Measurements from ENCODE around the gene ATG16L1.

DNA sequence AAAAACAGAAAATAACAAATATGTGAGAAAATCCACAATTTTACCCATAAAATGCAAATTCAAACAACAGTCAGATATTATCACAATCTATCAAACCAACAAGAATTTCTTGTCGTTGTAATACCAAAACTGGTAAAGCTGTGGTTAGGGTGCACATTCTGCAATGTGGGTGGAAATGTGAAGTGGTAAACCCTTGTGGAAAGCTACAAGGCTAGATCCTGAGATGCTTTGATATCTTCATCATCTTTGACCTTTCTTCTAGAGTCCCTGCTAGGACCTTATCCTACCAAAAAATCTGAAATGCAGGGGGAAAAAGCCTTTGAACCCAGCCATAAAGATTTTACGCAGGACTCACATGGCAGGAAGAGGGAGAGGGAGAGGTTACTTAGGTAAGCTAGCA lies 17.2 kb upstream of the ATG16L1 start:
- no peak for TF ChIP-seq POLR2A (IDR thresholded peaks at IDR 0.05)
- TF ChIP-seq, protein P1, sequence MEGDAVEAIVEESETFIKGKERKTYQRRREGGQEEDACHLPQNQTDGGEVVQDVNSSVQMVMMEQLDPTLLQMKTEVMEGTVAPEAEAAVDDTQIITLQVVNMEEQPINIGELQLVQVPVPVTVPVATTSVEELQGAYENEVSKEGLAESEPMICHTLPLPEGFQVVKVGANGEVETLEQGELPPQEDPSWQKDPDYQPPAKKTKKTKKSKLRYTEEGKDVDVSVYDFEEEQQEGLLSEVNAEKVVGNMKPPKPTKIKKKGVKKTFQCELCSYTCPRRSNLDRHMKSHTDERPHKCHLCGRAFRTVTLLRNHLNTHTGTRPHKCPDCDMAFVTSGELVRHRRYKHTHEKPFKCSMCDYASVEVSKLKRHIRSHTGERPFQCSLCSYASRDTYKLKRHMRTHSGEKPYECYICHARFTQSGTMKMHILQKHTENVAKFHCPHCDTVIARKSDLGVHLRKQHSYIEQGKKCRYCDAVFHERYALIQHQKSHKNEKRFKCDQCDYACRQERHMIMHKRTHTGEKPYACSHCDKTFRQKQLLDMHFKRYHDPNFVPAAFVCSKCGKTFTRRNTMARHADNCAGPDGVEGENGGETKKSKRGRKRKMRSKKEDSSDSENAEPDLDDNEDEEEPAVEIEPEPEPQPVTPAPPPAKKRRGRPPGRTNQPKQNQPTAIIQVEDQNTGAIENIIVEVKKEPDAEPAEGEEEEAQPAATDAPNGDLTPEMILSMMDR (IDR thresholded peaks at IDR 0.05): no peak

Data from esophagus squamous epithelium (tissue), 4 donors.